Measurements from ENCODE around the gene LRG1.

DNA sequence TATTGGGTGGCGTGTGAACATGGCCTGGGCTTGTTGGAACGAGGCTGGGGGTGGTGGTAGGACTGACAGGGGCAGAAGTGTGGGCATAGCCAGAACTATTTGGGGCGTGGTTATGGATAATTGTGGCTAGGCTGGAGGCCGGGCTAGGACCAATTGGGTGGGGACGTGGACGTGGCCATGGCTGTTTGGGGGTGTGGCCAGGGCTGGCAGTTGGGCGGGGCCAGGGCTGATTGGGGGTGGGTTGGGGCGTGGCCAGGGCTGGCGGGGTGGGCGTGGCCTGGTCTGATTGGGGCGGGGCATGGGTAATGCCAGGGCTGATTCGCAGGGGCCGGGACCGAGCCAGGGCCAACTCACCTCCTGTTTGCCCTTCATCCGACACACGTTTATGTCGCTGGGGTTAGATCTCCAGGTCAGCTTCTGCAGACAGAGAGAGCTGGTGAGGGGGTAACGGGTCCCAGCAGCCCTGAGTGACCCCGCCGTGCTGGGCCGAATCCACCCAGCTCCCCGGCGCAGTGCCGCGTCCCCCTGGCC, 16.8 kb upstream of the LRG1 start:
- TF ChIP-seq, protein P1, sequence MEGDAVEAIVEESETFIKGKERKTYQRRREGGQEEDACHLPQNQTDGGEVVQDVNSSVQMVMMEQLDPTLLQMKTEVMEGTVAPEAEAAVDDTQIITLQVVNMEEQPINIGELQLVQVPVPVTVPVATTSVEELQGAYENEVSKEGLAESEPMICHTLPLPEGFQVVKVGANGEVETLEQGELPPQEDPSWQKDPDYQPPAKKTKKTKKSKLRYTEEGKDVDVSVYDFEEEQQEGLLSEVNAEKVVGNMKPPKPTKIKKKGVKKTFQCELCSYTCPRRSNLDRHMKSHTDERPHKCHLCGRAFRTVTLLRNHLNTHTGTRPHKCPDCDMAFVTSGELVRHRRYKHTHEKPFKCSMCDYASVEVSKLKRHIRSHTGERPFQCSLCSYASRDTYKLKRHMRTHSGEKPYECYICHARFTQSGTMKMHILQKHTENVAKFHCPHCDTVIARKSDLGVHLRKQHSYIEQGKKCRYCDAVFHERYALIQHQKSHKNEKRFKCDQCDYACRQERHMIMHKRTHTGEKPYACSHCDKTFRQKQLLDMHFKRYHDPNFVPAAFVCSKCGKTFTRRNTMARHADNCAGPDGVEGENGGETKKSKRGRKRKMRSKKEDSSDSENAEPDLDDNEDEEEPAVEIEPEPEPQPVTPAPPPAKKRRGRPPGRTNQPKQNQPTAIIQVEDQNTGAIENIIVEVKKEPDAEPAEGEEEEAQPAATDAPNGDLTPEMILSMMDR (IDR thresholded peaks at IDR 0.05), result no peak
- no peak for TF ChIP-seq POLR2A (IDR thresholded peaks at IDR 0.05)

Measured in adrenal gland (tissue), 5 donors.